T47D (cell line): ENCODE measurements around the gene SLC4A1.

ENCODE experiments used
- DNase-seq, 2 experiments: peaks; one replicate each; pipeline versions ENCODE4 v3.0.0 to v3.0.0-alpha.2; 2011 to 2012; ENCODE audit warnings: low read depth in 1 of 2, low spot score in 1 of 2
- JUND ChIP-seq: IDR thresholded peaks from 2 replicates; pipeline ENCODE4 v1.6.1; 2012; ENCODE audit warnings: low read depth
- in situ Hi-C: cut with HindIII; loops from 2 replicates; pipeline ENCODE4 v1.10.0; 2016; ENCODE audit warnings: low sequenced_read_pairs, low pct_unique_long_range_greater_than_20kb

The SLC4A1 gene

GRCh38 chr17:44236444-44236991, 31.4 kb downstream of the SLC4A1 start:
- no peak for DNase-seq
- in situ Hi-C loops = no loop called here
- no peak for TF ChIP-seq JUND

DNA sequence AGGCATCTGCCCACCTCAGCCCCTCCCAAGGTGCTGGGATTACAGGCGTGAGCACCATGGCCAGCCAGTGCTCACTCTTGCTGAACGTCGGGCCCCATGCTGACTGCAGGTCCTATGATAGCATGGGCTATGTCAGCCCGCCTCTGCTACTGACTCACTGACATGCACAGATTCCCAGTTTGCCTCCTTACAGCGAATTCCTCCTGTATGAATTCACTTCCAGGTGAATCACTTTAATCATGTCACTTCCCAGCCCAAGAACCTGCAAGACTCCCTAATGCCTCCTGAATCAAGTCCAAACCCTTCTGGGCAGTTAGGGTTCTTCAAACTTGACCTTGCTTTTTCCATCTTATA, 32.4 kb downstream of the SLC4A1 start:
- in situ Hi-C loops = no loop called here
- no peak for DNase-seq
- no peak for TF ChIP-seq JUND

GRCh38 chr17:44233582-44233981, 34.4 kb downstream of the SLC4A1 start:
- no peak for DNase-seq
- no peak for TF ChIP-seq JUND
- in situ Hi-C loops = no loop called here

- no peak for DNase-seq
- in situ Hi-C loops = no loop called here
- TF ChIP-seq JUND = no peak
Observed at GRCh38 chr17:44232061-44232460, 35.9 kb downstream of the SLC4A1 start.

DNA sequence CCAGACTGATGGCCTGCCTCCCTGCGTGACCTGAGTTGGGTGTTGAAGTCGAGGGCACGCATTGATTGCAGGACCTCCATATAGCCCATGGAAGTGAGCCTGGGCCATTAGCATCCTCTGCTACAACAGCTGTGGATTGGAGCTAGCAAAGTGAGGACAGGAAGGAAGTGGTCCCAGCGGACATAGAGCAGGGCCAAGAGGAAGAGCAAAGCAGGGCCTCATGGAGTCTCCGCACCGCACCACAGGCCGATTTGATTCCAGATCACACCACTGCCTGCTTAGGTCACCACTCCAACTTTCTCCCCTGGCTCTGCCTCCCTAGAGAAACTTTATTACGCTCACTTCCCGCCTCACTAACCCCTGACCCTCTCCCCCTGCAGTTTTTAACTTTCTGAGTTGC, 37.8 kb downstream of the SLC4A1 start:
- no peak for DNase-seq
- TF ChIP-seq JUND = no peak
- in situ Hi-C loops = no loop called here

GRCh38 chr17:44229090-44229489, 38.8 kb downstream of the SLC4A1 start:
- in situ Hi-C loops = no loop called here
- no peak for TF ChIP-seq JUND
- DNase-seq = no peak

GRCh38 chr17:44223541-44224071, 44.3 kb downstream of the SLC4A1 start:
- in situ Hi-C loops = no loop called here
- peak in 1 of 2 experiments; percentile 36 for DNase-seq
- TF ChIP-seq JUND = no peak

GRCh38 chr17:44222112-44222869, 45.6 kb downstream of the SLC4A1 start:
- TF ChIP-seq JUND = no peak
- in situ Hi-C loops = no loop called here
- peak; percentile 84 for DNase-seq

GRCh38 chr17:44221862-44222111, 46.1 kb downstream of the SLC4A1 start:
- DNase-seq = no peak
- TF ChIP-seq JUND = no peak
- in situ Hi-C loops = no loop called here

- DNase-seq = peak; percentile 89 to 91
- no peak for TF ChIP-seq JUND
- in situ Hi-C loops = no loop called here
Observed at GRCh38 chr17:44221084-44221861, 46.7 kb downstream of the SLC4A1 start.

GRCh38 chr17:44220213-44221083, 47.5 kb downstream of the SLC4A1 start:
- in situ Hi-C loops = no loop called here

DNA sequence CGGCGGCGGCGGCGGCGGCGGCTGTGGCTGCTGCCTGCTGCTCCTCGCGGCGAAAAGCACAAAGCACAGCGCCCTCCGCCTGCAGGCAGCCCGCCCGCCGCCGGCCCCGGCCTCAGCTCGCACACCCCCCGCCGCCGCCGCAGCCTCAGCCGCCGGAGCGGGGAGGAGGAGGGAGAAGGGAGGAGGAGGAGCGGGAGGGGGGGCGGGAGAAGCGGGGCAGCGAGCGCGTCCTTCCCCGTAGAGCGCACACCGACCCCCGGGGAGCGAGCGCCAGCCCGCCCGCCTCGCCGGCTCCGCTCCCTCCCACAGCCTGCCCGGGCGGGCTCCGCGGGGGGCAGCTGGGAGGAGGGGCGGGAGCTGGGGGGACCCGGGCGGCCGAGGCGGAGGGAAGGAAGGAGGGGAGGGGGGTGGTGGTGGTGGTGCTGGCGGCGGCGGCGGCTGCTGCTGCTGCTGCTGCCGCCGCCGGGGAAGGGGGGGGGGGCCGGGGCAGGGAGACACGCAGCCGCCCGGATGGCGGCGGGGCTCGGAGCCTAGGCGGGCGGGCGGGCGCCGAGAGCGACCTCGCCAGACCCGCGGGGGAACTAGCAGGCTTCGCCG, 48.2 kb downstream of the SLC4A1 start, which contains the start of gene UBTF:
UBTF (minus strand) TSS at position 60 of the 597 bp plus-strand sequence. CDS start 1,446 bp downstream, outside the sequence.
- no peak for TF ChIP-seq JUND
- DNase-seq = peak in 1 of 2 experiments; percentile 80
- in situ Hi-C loops = no loop called here

More at GRCh38 chr17:44220213-44221083, 47.5 kb downstream of the SLC4A1 start:
- TF ChIP-seq JUND = no peak
- DNase-seq = peak in 1 of 2 experiments; percentile 55
